ENCODE measurements around the gene TNFRSF6B. TPM values are rescaled to one million over a fixed set of nuclear protein-coding genes. Genes with fewer than 3 reads are reported as not detected.
"Not testable (repeated sequence)": the region's sequence is repeated elsewhere in the genome, so short reads cannot be mapped to it uniquely, and the experiment has no call there.

TNFRSF6B gene, protein sequence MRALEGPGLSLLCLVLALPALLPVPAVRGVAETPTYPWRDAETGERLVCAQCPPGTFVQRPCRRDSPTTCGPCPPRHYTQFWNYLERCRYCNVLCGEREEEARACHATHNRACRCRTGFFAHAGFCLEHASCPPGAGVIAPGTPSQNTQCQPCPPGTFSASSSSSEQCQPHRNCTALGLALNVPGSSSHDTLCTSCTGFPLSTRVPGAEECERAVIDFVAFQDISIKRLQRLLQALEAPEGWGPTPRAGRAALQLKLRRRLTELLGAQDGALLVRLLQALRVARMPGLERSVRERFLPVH
- total RNA-seq (10 to 100 TPM in 1 of 4 donors, 1 to 10 TPM in 3; 1.8 to 45.5 (median 4.2) TPM), polyA plus RNA-seq (100 to 1,000 TPM in 1 of 3 donors, 1 to 10 TPM in 2; 1.2 to 186 (median 4.8) TPM)

DNA sequence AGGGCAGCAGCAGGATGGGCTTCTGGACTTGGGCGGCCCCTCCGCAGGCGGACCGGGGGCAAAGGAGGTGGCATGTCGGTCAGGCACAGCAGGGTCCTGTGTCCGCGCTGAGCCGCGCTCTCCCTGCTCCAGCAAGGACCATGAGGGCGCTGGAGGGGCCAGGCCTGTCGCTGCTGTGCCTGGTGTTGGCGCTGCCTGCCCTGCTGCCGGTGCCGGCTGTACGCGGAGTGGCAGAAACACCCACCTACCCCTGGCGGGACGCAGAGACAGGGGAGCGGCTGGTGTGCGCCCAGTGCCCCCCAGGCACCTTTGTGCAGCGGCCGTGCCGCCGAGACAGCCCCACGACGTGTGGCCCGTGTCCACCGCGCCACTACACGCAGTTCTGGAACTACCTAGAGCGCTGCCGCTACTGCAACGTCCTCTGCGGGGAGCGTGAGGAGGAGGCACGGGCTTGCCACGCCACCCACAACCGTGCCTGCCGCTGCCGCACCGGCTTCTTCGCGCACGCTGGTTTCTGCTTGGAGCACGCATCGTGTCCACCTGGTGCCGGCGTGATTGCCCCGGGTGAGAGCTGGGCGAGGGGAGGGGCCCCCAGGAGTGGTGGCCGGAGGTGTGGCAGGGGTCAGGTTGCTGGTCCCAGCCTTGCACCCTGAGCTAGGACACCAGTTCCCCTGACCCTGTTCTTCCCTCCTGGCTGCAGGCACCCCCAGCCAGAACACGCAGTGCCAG, at the start of gene TNFRSF6B:
Gene TNFRSF6B, plus strand, starts transcription at position 25 of the 729 bp plus-strand sequence. Its CDS starts 116 bp downstream, at position 141.
- DNase-seq, result peak; percentile 62
- Histone ChIP-seq H3K27ac (no peak within 1 kb of the TSS), H3K4me1 (peaks cover 0 to 43% (median 37%) of the 10 kb centered on the region in 4 donors), H3K27me3 (no peaks in the 10 kb centered on the region), H3K36me3 (peaks cover 6 to 29% (median 11%) of the 10 kb centered on the region in 4 donors), H3K4me3 (peak within 1 kb of the TSS in 3 of 4 donors; percentile 19 to 29 (median 28)), H3K9me3 (no peaks in the 10 kb centered on the region)
- WGBS, 2 donors, result 5 to 15% methylated on average over 52 of the region's 52 CpGs
- intact Hi-C loops (cut with DNase I), result no loop called here
- TF ChIP-seq, protein P1, sequence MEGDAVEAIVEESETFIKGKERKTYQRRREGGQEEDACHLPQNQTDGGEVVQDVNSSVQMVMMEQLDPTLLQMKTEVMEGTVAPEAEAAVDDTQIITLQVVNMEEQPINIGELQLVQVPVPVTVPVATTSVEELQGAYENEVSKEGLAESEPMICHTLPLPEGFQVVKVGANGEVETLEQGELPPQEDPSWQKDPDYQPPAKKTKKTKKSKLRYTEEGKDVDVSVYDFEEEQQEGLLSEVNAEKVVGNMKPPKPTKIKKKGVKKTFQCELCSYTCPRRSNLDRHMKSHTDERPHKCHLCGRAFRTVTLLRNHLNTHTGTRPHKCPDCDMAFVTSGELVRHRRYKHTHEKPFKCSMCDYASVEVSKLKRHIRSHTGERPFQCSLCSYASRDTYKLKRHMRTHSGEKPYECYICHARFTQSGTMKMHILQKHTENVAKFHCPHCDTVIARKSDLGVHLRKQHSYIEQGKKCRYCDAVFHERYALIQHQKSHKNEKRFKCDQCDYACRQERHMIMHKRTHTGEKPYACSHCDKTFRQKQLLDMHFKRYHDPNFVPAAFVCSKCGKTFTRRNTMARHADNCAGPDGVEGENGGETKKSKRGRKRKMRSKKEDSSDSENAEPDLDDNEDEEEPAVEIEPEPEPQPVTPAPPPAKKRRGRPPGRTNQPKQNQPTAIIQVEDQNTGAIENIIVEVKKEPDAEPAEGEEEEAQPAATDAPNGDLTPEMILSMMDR (IDR thresholded peaks at IDR 0.05), result no peak
- TF ChIP-seq POLR2AphosphoS5 (IDR thresholded peaks at IDR 0.05) (peak in 2 of 4 donors; percentile 35 to 41), EP300 (IDR thresholded peaks at IDR 0.05) (no peak), POLR2A (IDR thresholded peaks at IDR 0.05) (no peak)

DNA sequence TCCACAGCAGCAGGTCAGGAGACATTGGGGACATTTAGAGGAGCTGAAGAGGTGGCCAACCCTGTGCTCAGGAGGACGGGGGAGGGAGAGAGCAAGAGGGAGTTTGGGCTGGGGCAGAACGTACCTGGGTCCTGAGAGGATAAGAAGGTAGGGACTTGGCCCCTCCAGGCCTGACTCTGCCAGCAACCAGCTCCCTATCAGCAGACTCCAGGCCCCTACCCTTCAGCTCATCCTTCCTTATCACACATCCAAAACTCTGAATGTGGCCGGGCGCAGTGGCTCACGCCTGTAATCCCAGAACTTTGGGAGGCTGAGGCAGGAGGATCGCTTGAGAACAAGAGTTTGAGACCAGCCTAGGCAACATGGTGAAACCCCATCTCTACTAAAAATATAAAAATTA, 48.3 kb upstream of the TNFRSF6B start:
- WGBS, 2 donors, result 89 to 94% methylated on average over 6 of the region's 6 CpGs

DNA sequence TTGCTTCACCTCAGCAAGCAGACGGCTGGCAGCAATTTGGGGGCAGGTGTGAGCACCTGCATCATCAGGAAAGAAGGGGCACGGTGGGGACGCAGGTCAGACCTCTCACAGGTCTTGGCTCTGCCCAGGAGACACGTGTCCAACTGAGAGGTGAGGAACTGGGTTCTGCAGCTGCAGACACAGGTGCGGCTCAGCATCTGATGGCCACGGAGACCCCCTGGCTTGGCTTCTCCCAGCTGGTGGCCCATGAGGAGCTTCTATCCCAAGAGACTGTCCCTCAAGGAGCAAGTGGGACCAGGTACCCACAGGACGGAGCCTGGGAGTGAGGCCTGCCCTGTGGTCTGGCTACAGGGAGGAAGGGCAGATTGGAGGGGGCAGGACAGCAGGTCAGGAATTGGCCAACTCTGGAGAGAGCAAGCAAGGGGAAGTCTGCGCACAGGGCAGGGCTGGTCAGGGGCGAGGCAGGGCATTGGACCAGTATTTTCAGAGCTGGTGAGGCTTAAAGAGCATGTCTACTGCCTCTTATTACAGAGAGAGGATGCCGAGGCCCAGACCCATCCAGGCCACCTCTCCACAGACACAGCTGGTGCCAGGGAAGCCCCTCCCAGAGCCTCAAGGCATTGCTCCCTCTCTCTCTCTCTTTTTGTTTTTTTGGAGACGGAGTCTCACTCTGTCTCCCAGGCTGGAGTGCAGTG, 47.4 kb upstream of the TNFRSF6B start:
- no peak for DNase-seq

More for the DNA sequence above, 48.3 kb upstream of the TNFRSF6B start:
- Histone ChIP-seq H3K9me3 (no peaks in the 10 kb centered on the region), H3K36me3 (no peaks in the 10 kb centered on the region), H3K4me3 (no peak overlapping the region), H3K27me3 (peaks cover 0 to 14% (median 0%) of the 10 kb centered on the region in 3 donors), H3K27ac (no peak overlapping the region), H3K4me1 (peaks cover 0 to 20% (median 14%) of the 10 kb centered on the region in 4 donors)
- TF ChIP-seq, protein P1 (IDR thresholded peaks at IDR 0.05), result no peak
- TF ChIP-seq POLR2A (IDR thresholded peaks at IDR 0.05) (no peak), EP300 (IDR thresholded peaks at IDR 0.05) (no peak), POLR2AphosphoS5 (IDR thresholded peaks at IDR 0.05) (no peak)
- intact Hi-C loops (cut with DNase I), result no loop called here
- no peak for DNase-seq

DNA sequence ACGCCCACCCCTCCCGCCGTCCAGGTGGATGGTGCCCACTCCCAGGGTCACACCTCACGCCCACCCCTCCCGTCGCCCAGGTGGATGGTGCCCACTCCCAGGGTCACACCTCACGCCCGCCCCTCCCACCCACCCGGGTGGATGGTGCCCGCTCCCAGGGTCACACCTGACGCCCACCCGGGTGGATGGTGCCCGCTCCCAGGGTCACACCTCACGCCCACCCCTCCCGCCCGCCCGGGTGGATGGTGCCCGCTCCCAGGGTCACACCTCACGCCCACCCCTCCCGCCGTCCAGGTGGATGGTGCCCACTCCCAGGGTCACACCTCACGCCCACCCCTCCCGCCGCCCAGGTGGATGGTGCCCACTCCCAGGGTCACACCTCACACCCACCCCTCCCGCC, 46.0 kb upstream of the TNFRSF6B start:
- Histone ChIP-seq H3K27me3 (peaks cover 0 to 14% (median 0%) of the 10 kb centered on the region in 3 donors), H3K4me1 (peaks cover 0 to 29% (median 23%) of the 10 kb centered on the region in 4 donors)
- not testable (repeated sequence) for H3K27ac ChIP-seq, H3K4me3 ChIP-seq, H3K9me3 ChIP-seq, H3K36me3 ChIP-seq, DNase-seq
- intact Hi-C loops (cut with DNase I), result loop anchor here (5.0 to 10.0 kb wide), 2 partner anchors 78 to 324 kb away; partner anchors contain the start of genes HELZ2 and SAMD10
- WGBS, 2 donors, result 84 to 94% methylated on average over 25 of the region's 25 CpGs

More for the DNA sequence above, 47.4 kb upstream of the TNFRSF6B start:
- no peaks in the 10 kb centered on the region for H3K9me3 ChIP-seq
- TF ChIP-seq POLR2AphosphoS5 (IDR thresholded peaks at IDR 0.05) (no peak), POLR2A (IDR thresholded peaks at IDR 0.05) (no peak)
- H3K36me3 ChIP-seq, result no peaks in the 10 kb centered on the region
- peaks cover 0 to 14% (median 0%) of the 10 kb centered on the region in 3 donors for H3K27me3 ChIP-seq
- H3K27ac ChIP-seq, result no peak overlapping the region
- no peak overlapping the region for H3K4me3 ChIP-seq
- H3K4me1 ChIP-seq, result peaks cover 0 to 27% (median 21%) of the 10 kb centered on the region in 4 donors
- intact Hi-C loops (cut with DNase I), result no loop called here
- WGBS, 2 donors, result 69 to 83% methylated on average over 11 of the region's 11 CpGs

DNA sequence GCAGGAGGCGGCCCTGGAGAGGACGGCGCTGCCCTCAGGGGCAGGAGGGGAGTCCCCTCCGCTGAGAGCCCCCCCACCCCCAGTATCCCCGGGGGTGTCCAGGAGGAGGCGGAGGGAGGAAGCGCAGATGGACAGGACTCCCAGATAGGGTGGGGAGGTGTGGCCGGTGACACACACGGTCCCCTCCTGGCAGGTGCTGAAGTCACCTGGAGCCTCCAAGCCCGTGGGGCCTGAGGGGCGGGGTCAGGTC, 44.6 kb upstream of the TNFRSF6B start:
- H3K4me3 ChIP-seq, result peak overlapping the region; percentile 32 to 74 (median 66)
- TF ChIP-seq, protein P1 (IDR thresholded peaks at IDR 0.05), result no peak
- TF ChIP-seq EP300 (IDR thresholded peaks at IDR 0.05) (no peak), POLR2AphosphoS5 (IDR thresholded peaks at IDR 0.05) (no peak), POLR2A (IDR thresholded peaks at IDR 0.05) (no peak)
- no peaks in the 10 kb centered on the region for H3K9me3 ChIP-seq
- WGBS, 2 donors, result 11 to 25% methylated on average over 11 of the region's 11 CpGs
- H3K4me1 ChIP-seq, result peaks cover 0 to 33% (median 26%) of the 10 kb centered on the region in 4 donors
- peak overlapping the region in 2 of 4 donors; percentile 18 to 77 for H3K27ac ChIP-seq
- peaks cover 0 to 14% (median 0%) of the 10 kb centered on the region in 3 donors for H3K27me3 ChIP-seq
- DNase-seq, result no peak
- intact Hi-C loops (cut with DNase I), result loop anchor here (5.0 to 10.0 kb wide), 2 partner anchors 80 to 323 kb away; partner anchors contain the start of genes HELZ2 and SAMD10
- no peaks in the 10 kb centered on the region for H3K36me3 ChIP-seq
